A549 (cell line): ENCODE measurements around the gene GATA6. TPM values are rescaled to one million over a fixed set of nuclear protein-coding genes. Genes with fewer than 3 reads are reported as not detected.

Experiments used
- ATAC-seq, 2 experiments: fragments of 200-7000 bp in 1 of 2; fragments of >200 bp in 1 of 2; cut with Nextera tagmentation in 1 of 2; cut with Tn5 transposase in 1 of 2; 3 replicates each; pipeline versions ENCODE4 v1.8.0 to v1.9.1; 2018 to 2020; ENCODE audit warnings: mild to moderate bottlenecking in 1 of 2, moderate library complexity in 1 of 2
- CTCF ChIA-PET: fragments of 300-600 bp; sonication (Branson Sonifier 250); formaldehyde crosslinking; extraction: SDS; loops from one replicate; lab custom pipeline; 2021; ENCODE audit warnings: antibody characterized with exemption, inconsistent platforms; lab: Yijun Ruan, JAX
- POLR2A ChIA-PET: fragments of 350-600 bp; formaldehyde crosslinking; extraction: SDS; loops from one replicate; lab custom pipeline; 2021; ENCODE audit warnings: antibody characterized with exemption, inconsistent platforms; lab: Yijun Ruan, JAX
- DNase-seq, 2 experiments: peaks; one replicate each; pipeline versions ENCODE4 v3.0.0 to v3.0.0-alpha.2; 2011 to 2016; ENCODE audit warnings: low read depth in 1 of 2, low spot score in 1 of 2
- FAIRE-seq: peaks from 2 replicates; lab custom pipeline; 2011; peaks lifted over from hg19 to GRCh38; lab: Jason Lieb, UNC
- H3K27ac ChIP-seq, 2 experiments: fragments of >200 bp; sonication (Bioruptor Twin); formaldehyde crosslinking; 3 replicates each; pipeline ENCODE4 v1.5.1; 2016 to 2017
- H3K4me1 ChIP-seq: fragments of >200 bp; sonication (Bioruptor Twin); formaldehyde crosslinking; 3 replicates; pipeline ENCODE4 v1.6.1; 2016
- H3K4me2 ChIP-seq: fragments of >200 bp; sonication (Bioruptor Twin); formaldehyde crosslinking; 3 replicates; pipeline ENCODE4 v1.6.1; 2016
- H3K4me3 ChIP-seq: fragments of >200 bp; sonication (Bioruptor Twin); formaldehyde crosslinking; 3 replicates; pipeline ENCODE4 v1.5.1; 2016
- H3K9me3 ChIP-seq: fragments of >200 bp; sonication (Bioruptor Twin); formaldehyde crosslinking; 3 replicates; pipeline ENCODE4 v1.6.1; 2016
- BHLHE40 ChIP-seq: IDR thresholded peaks from 2 replicates; pipeline ENCODE4 v1.6.1; 2012; ENCODE audit warnings: low read depth, low read length, inconsistent platforms
- CBX8 ChIP-seq: fragments of 200-600 bp; sonication (generic); IDR thresholded peaks from 2 replicates; pipeline ENCODE4 v1.6.1; 2016
- CEBPB ChIP-seq, 2 experiments: fragments of >200 bp in 1 of 2; sonication (Bioruptor Twin) in 1 of 2; formaldehyde crosslinking in 1 of 2; IDR thresholded peaks; 2 replicates each; pipeline ENCODE4 v1.6.1; 2012 to 2016
- E2F6 ChIP-seq: IDR thresholded peaks from 2 replicates; pipeline ENCODE4 v1.6.1; 2012; ENCODE audit warnings: low read depth, borderline replicate concordance
- EHMT2 ChIP-seq: fragments of 200-600 bp; sonication (generic); IDR thresholded peaks from 2 replicates; pipeline ENCODE4 v1.6.1; 2016; ENCODE audit warnings: antibody characterized with exemption, low read depth, mild to moderate bottlenecking, moderate library complexity
- ELK1 ChIP-seq: fragments of 150-350 bp; IDR thresholded peaks from 2 replicates; pipeline ENCODE4 v1.6.1; 2014; ENCODE audit warnings: low read depth, mild to moderate bottlenecking, low read length
- EP300 ChIP-seq, 2 experiments: fragments of >200 bp; sonication (Bioruptor Twin); formaldehyde crosslinking; IDR thresholded peaks; 2 replicates in 1 of 2; 3 replicates in 1 of 2; pipeline ENCODE4 v1.6.1; 2016 to 2017
- FOSL2 ChIP-seq, 2 experiments: fragments of 450-650 bp in 1 of 2; fragments of >200 bp in 1 of 2; sonication (Bioruptor Twin) in 1 of 2; formaldehyde crosslinking; IDR thresholded peaks; 2 replicates each; pipeline versions ENCODE4 v1.5.0 to v1.6.1; 2016 to 2020; ENCODE audit warnings: mild to moderate bottlenecking in 1 of 2, moderate library complexity in 1 of 2
- FOXS1 ChIP-seq: fragments of 250-450 bp; sonication (Bioruptor Pico); IDR thresholded peaks from 2 replicates; pipeline ENCODE4 v1.5.0; 2020; ENCODE audit warnings: mild to moderate bottlenecking, moderate library complexity
- HOXB13 ChIP-seq: fragments of 250-450 bp; sonication (Bioruptor Pico); IDR thresholded peaks from 2 replicates; pipeline ENCODE4 v1.5.0; 2020; ENCODE audit warnings: low read depth, mild to moderate bottlenecking, moderate library complexity
- JUNB ChIP-seq: fragments of >200 bp; sonication (Bioruptor Twin); formaldehyde crosslinking; IDR thresholded peaks from 2 replicates; pipeline ENCODE4 v1.6.1; 2016
- KDM1A ChIP-seq: fragments of 200-600 bp; sonication (generic); IDR thresholded peaks from 2 replicates; pipeline ENCODE4 v1.6.1; 2016; ENCODE audit warnings: low read depth, mild to moderate bottlenecking
- MAFK ChIP-seq: fragments of 450-650 bp; IDR thresholded peaks from 2 replicates; pipeline ENCODE4 v1.6.1; 2014; ENCODE audit not compliant: partially characterized antibody
- MAZ ChIP-seq: fragments of 150-350 bp; IDR thresholded peaks from 2 replicates; pipeline ENCODE4 v1.6.1; 2014; ENCODE audit warnings: antibody characterized with exemption, low read depth, low read length, borderline replicate concordance
- MYC ChIP-seq: IDR thresholded peaks from 2 replicates; pipeline ENCODE4 v1.6.1; 2012; ENCODE audit warnings: mild to moderate bottlenecking, inconsistent platforms, low read length, improper control_type of control experiment, borderline replicate concordance
- NR3C1 ChIP-seq: fragments of >200 bp; sonication (Bioruptor Twin); formaldehyde crosslinking; IDR thresholded peaks from 3 replicates; pipeline ENCODE4 v1.6.1; 2017
- POLR2A ChIP-seq: IDR thresholded peaks from 2 replicates; pipeline ENCODE4 v1.6.1; 2012; ENCODE audit warnings: mild to moderate bottlenecking, low read length
- POLR2AphosphoS2 ChIP-seq: conservative IDR thresholded peaks from 2 replicates; pipeline ENCODE4 v1.6.1; 2012; ENCODE audit warnings: low read length, improper control_type of control experiment, inconsistent platforms
- RAD21 ChIP-seq, 2 experiments: fragments of >200 bp in 1 of 2; sonication (Bioruptor Twin) in 1 of 2; formaldehyde crosslinking in 1 of 2; IDR thresholded peaks in 1 of 2; conservative IDR thresholded peaks in 1 of 2; 2 replicates in 1 of 2; 3 replicates in 1 of 2; pipeline ENCODE4 v1.6.1; 2012 to 2018; ENCODE audit warnings: inconsistent platforms in 1 of 2
- RARB ChIP-seq: fragments of 250-450 bp; sonication (Bioruptor Pico); IDR thresholded peaks from 2 replicates; pipeline ENCODE4 v1.8.0; 2021; ENCODE audit warnings: mild to moderate bottlenecking, moderate library complexity
- RCOR1 ChIP-seq: fragments of 150-350 bp; IDR thresholded peaks from 2 replicates; pipeline ENCODE4 v1.6.1; 2014; ENCODE audit warnings: antibody characterized with exemption, low read length, low read depth
- RFX5 ChIP-seq: fragments of 450-650 bp; IDR thresholded peaks from 2 replicates; pipeline ENCODE4 v1.7.1; 2014; ENCODE audit warnings: antibody characterized with exemption, mild to moderate bottlenecking, moderate library complexity
- RNF2 ChIP-seq: fragments of 200-600 bp; sonication (generic); IDR thresholded peaks from 2 replicates; pipeline ENCODE4 v1.6.1; 2016; ENCODE audit warnings: low read depth, mild to moderate bottlenecking, antibody characterized with exemption, moderate library complexity, borderline replicate concordance
- SMC3 ChIP-seq: fragments of >200 bp; sonication (Bioruptor Twin); formaldehyde crosslinking; IDR thresholded peaks from 3 replicates; pipeline ENCODE4 v1.6.1; 2018; ENCODE audit warnings: inconsistent platforms
- SREBF2 ChIP-seq: fragments of 450-650 bp; IDR thresholded peaks from 2 replicates; pipeline ENCODE4 v1.6.1; 2014; ENCODE audit warnings: mild to moderate bottlenecking, moderate library complexity
- TFCP2L1 ChIP-seq: fragments of 250-450 bp; sonication (Bioruptor Pico); IDR thresholded peaks from 2 replicates; pipeline ENCODE4 v1.5.0; 2021; ENCODE audit warnings: mild to moderate bottlenecking
- TP53 ChIP-seq: fragments of 250-450 bp; sonication (Bioruptor Pico); IDR thresholded peaks from 2 replicates; pipeline ENCODE4 v1.5.0; 2021; ENCODE audit warnings: mild to moderate bottlenecking, moderate library complexity
- ZC3H11A ChIP-seq: fragments of 450-650 bp; IDR thresholded peaks from 2 replicates; pipeline ENCODE4 v1.6.1; 2014; ENCODE audit warnings: antibody characterized with exemption, mild to moderate bottlenecking
- ZFP36 ChIP-seq: fragments of 450-650 bp; IDR thresholded peaks from 2 replicates; pipeline ENCODE4 v1.6.1; 2014; ENCODE audit warnings: borderline replicate concordance; ENCODE audit not compliant: partially characterized antibody
- ZNF302 ChIP-seq: fragments of 250-450 bp; sonication (Bioruptor Pico); IDR thresholded peaks from 2 replicates; pipeline ENCODE4 v1.9.0; 2021; ENCODE audit warnings: inconsistent platforms, mild to moderate bottlenecking, moderate library complexity
- ZSCAN20 ChIP-seq: fragments of 250-450 bp; sonication (Bioruptor Pico); IDR thresholded peaks from 2 replicates; pipeline ENCODE4 v1.8.0; 2022; ENCODE audit warnings: mild to moderate bottlenecking, moderate library complexity
- WGBS: methylation state at CpG from one replicate; pipeline ENCODE4 v1.1.6; 2017; ENCODE audit errors: missing lambda C conversion rate; 5-methylcytosine and 5-hydroxymethylcytosine counted together
- polyA plus RNA-seq, 4 experiments: library from polyadenylated mRNA; depleted of rRNA in 3 of 4; stranded (reverse); fragments of >200 nt; fragmentation: RNase III in 1 of 4; extraction: RNeasy Plus Mini Kit Qiagen cat#74134 plus additional on column Dnase treatment in 1 of 4; gene quantifications; 2 replicates in 3 of 4; 3 replicates in 1 of 4; pipeline ENCODE4 v1.2.3, GENCODE V29; 2011 to 2017
- TF ChIP-seq, protein P1 (sequence below): fragments of 250-450 bp; sonication (Bioruptor Pico); IDR thresholded peaks from 2 replicates; pipeline ENCODE4 v1.5.0; 2021; ENCODE audit warnings: mild to moderate bottlenecking, moderate library complexity, borderline replicate concordance
- TF ChIP-seq, protein P2 (sequence below): fragments of >200 bp; sonication (Bioruptor Twin); formaldehyde crosslinking; IDR thresholded peaks from 3 replicates; pipeline ENCODE4 v1.6.1; 2016

Gene GATA6
- polyA plus RNA-seq, 2 of the 4 experiments (the other 2 are of a cell fraction): 1.2 to 1.3 TPM

DNA sequence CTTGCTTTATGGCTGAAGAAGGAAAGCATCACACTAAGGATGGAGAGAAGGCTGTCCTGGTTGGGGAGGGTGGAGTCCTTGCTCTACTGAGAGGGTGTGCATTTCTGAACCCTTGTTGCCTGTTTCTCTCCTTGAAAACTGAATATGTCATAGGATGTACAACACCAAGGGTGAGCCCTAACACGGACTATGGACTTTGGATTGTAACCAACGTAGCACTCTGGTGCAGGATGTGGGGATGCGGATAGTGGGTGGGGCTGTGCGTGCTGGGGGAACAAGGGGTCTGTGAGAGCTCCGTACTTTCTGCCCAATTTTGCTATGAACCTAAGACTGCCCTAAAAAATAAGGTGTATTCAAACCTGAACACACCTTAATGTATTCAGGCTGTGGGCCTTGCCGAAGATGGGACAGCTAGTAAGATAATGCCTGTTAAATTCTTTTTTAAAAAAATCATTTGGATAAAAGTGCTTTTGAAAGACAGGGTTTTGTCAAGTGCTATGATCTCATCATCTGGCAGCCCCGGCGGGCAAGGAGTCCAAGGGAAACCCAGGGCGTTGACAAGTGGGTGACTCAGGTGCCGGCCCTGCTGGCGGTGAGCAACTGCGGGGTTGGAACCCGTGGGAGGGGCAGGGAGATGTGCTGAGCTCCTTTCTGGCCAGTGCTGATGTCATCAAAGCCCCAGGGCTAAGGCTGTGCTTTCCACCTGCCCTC, 54.0 kb downstream of the GATA6 start:
- ChIA-PET CTCF (interaction anchor here (1.4 kb wide), 1 partner anchor 339 kb away, joined by 6 read pairs; no protein-coding TSS in a partner anchor), POLR2A (no interaction called here)
- TF ChIP-seq FOSL2 (IDR thresholded peaks at IDR 0.05): 0 out of 2 replicates have a peak, but pooled peaks have one; percentile 25
- peak; percentile 74 for TF ChIP-seq FOSL2 (CRISPR knock-in tag; IDR thresholded peaks at IDR 0.05)
- no peak for TF ChIP-seq RNF2
- TF ChIP-seq POLR2A: no peak
- no peak for TF ChIP-seq EP300 (IDR thresholded peaks at IDR 0.05)
- no peak for TF ChIP-seq ZFP36
- no peak for TF ChIP-seq E2F6
- TF ChIP-seq POLR2AphosphoS2: no peak
- no peak for TF ChIP-seq ZSCAN20
- no peak for TF ChIP-seq CEBPB (IDR thresholded peaks at IDR 0.05)
- no peak for TF ChIP-seq MAZ
- TF ChIP-seq MYC: no peak
- TF ChIP-seq SMC3: 0 out of 3 replicates have a peak, but pooled peaks have one; percentile 7
- no peak for TF ChIP-seq EHMT2
- TF ChIP-seq MAFK: peak; percentile 20
- TF ChIP-seq JUNB: no peak
- no peak for TF ChIP-seq BHLHE40
- no peak for TF ChIP-seq ELK1
- no peak for TF ChIP-seq SREBF2
- TF ChIP-seq, protein P1, sequence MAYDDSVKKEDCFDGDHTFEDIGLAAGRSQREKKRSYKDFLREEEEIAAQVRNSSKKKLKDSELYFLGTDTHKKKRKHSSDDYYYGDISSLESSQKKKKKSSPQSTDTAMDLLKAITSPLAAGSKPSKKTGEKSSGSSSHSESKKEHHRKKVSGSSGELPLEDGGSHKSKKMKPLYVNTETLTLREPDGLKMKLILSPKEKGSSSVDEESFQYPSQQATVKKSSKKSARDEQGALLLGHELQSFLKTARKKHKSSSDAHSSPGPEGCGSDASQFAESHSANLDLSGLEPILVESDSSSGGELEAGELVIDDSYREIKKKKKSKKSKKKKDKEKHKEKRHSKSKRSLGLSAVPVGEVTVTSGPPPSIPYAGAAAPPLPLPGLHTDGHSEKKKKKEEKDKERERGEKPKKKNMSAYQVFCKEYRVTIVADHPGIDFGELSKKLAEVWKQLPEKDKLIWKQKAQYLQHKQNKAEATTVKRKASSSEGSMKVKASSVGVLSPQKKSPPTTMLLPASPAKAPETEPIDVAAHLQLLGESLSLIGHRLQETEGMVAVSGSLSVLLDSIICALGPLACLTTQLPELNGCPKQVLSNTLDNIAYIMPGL (CRISPR knock-in tag): no peak
- TF ChIP-seq KDM1A: no peak
- TF ChIP-seq FOXS1: no peak
- WGBS: 21% methylated on average over 13 of the region's 13 CpGs
- H3K27ac ChIP-seq: peak overlapping the region; percentile 31 to 71; a peak in 3 of 6 replicates
- peak; percentile 71 to 84 for DNase-seq
- peak overlapping the region; percentile 73 for H3K4me2 ChIP-seq
- H3K9me3 ChIP-seq: no peaks in the 10 kb centered on the region
- H3K4me3 ChIP-seq: no peak overlapping the region
- peak; percentile 99 to 100 for ATAC-seq
- peaks cover 19% of the 10 kb centered on the region for H3K4me1 ChIP-seq
- FAIRE-seq: no peak

DNA sequence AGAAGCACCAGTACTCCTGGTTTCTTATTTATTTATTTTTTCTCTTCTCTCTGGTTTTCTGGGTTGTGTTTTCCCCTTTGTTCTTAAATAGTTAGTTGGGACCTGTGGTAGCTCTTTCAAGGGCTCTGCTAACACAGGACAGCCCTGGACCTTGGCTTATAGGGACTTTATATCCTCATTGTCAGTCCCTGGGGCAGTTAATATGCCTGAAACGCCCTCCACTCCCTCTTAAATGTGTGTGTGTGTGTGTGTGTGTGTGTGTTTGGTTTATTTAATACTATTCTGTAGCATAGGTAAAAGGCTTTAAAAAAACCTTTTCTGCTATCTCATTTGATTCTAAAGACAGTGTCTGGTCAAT, 54.6 kb downstream of the GATA6 start:
- H3K27ac ChIP-seq: peak overlapping the region; percentile 62 to 71; a peak in 3 of 6 replicates
- no peak overlapping the region for H3K4me3 ChIP-seq
- H3K9me3 ChIP-seq: no peaks in the 10 kb centered on the region
- FAIRE-seq (no peak), DNase-seq (no peak), ATAC-seq (peak in 1 of 2 experiments; percentile 56; a peak in 2 of 6 replicates)
- ChIA-PET POLR2A (no interaction called here), CTCF (interaction anchor here (1.7 kb wide), 1 partner anchor 33 kb away, joined by 4 read pairs; no protein-coding TSS in a partner anchor)
- 8% methylated on average over 1 of the region's 1 CpG for WGBS
- peak overlapping the region; percentile 73 for H3K4me2 ChIP-seq
- peaks cover 19% of the 10 kb centered on the region for H3K4me1 ChIP-seq
- TF ChIP-seq RFX5: no peak
- TF ChIP-seq ZNF302 (CRISPR knock-in tag): no peak
- TF ChIP-seq SMC3: no peak
- TF ChIP-seq RAD21 (conservative IDR thresholded peaks at IDR 0.05 in 1 of 2, IDR thresholded peaks at IDR 0.05 in 1 of 2): no peak
- no peak for TF ChIP-seq FOSL2 (IDR thresholded peaks at IDR 0.05)
- no peak for TF ChIP-seq FOSL2 (CRISPR knock-in tag; IDR thresholded peaks at IDR 0.05)
- TF ChIP-seq RCOR1: no peak
- TF ChIP-seq CBX8: no peak
- no peak for TF ChIP-seq ELK1
- TF ChIP-seq ZC3H11A: no peak
- TF ChIP-seq NR3C1: no peak
- TF ChIP-seq TP53: no peak
- no peak for TF ChIP-seq CEBPB (IDR thresholded peaks at IDR 0.05)
- TF ChIP-seq MYC: no peak
- no peak for TF ChIP-seq TFCP2L1 (CRISPR knock-in tag)
- TF ChIP-seq RARB (CRISPR knock-in tag): no peak
- no peak for TF ChIP-seq MAFK
- TF ChIP-seq HOXB13 (CRISPR knock-in tag): no peak
- TF ChIP-seq, protein P2, sequence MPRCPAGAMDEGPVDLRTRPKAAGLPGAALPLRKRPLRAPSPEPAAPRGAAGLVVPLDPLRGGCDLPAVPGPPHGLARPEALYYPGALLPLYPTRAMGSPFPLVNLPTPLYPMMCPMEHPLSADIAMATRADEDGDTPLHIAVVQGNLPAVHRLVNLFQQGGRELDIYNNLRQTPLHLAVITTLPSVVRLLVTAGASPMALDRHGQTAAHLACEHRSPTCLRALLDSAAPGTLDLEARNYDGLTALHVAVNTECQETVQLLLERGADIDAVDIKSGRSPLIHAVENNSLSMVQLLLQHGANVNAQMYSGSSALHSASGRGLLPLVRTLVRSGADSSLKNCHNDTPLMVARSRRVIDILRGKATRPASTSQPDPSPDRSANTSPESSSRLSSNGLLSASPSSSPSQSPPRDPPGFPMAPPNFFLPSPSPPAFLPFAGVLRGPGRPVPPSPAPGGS: no peak
